HEK293 (cell line): ENCODE results near the gene ZNF280D.

Experiments
- CTCF ChIA-PET: fragments of 350-600 bp; formaldehyde crosslinking; extraction: SDS; loops from one replicate; lab custom pipeline; 2021; ENCODE audit warnings: antibody characterized with exemption; lab: Yijun Ruan, JAX
- POLR2A ChIA-PET: fragments of 300-600 bp; formaldehyde crosslinking; extraction: SDS; loops from one replicate; lab custom pipeline; 2020; ENCODE audit warnings: antibody characterized with exemption, inconsistent platforms; lab: Yijun Ruan, JAX
- H3K27ac ChIP-seq: fragments of 200-500 bp; sonication (Bioruptor generic); 2 replicates; pipeline ENCODE4 v1.5.1; 2014; ENCODE audit warnings: low read depth, low read length, control low read depth, inconsistent platforms; ENCODE audit errors: extremely low read depth
- H3K36me3 ChIP-seq, 2 experiments: fragments of 200-500 bp in 1 of 2; sonication (Bioruptor generic) in 1 of 2; 1 replicate in 1 of 2; 2 replicates in 1 of 2; pipeline ENCODE4 v1.5.1; 2014 to 2017; ENCODE audit warnings: inconsistent platforms in 2 of 2, low read length in 2 of 2; ENCODE audit not compliant: control insufficient read depth in 2 of 2, insufficient read depth in 1 of 2
- H3K4me1 ChIP-seq: fragments of 200-500 bp; sonication (Bioruptor generic); 2 replicates; pipeline ENCODE4 v1.5.1; 2014; ENCODE audit warnings: mild to moderate bottlenecking, low read length, inconsistent platforms; ENCODE audit not compliant: control insufficient read depth, insufficient read depth
- H3K4me3 ChIP-seq: 2 replicates; pipeline ENCODE4 v1.5.1; 2011; ENCODE audit warnings: low read depth, mild to moderate bottlenecking, control low read depth, low read length, moderate library complexity
- H3K9me3 ChIP-seq: fragments of 200-500 bp; sonication (Bioruptor generic); 2 replicates; pipeline ENCODE4 v1.5.1; 2014; ENCODE audit warnings: low read depth, low read length, inconsistent platforms; ENCODE audit not compliant: control insufficient read depth, insufficient read depth
- CTCF ChIP-seq: fragments of 450-650 bp; formaldehyde crosslinking; IDR thresholded peaks from 2 replicates; pipeline ENCODE4 v1.5.1; 2016; ENCODE audit warnings: missing biosample characterization, missing genetic modification characterization
- GFI1B ChIP-seq: fragments of 450-650 bp; formaldehyde crosslinking; IDR thresholded peaks from 2 replicates; pipeline ENCODE4 v1.5.1; 2016; ENCODE audit warnings: missing biosample characterization, missing genetic modification characterization
- GLIS1 ChIP-seq: fragments of 450-650 bp; formaldehyde crosslinking; IDR thresholded peaks from 2 replicates; pipeline ENCODE4 v1.5.1; 2016; ENCODE audit warnings: missing biosample characterization, missing genetic modification characterization
- PRDM10 ChIP-seq: fragments of 450-650 bp; formaldehyde crosslinking; IDR thresholded peaks from 2 replicates; pipeline ENCODE4 v1.5.1; 2016; ENCODE audit warnings: missing biosample characterization, missing genetic modification characterization
- SP2 ChIP-seq: fragments of 450-650 bp; formaldehyde crosslinking; IDR thresholded peaks from 2 replicates; pipeline ENCODE4 v1.5.1; 2016; ENCODE audit warnings: missing biosample characterization, missing genetic modification characterization
- ZNF155 ChIP-seq: fragments of 450-650 bp; formaldehyde crosslinking; IDR thresholded peaks from 2 replicates; pipeline ENCODE4 v1.5.1; 2016; ENCODE audit warnings: missing biosample characterization, missing genetic modification characterization
- ZNF239 ChIP-seq: fragments of 450-650 bp; formaldehyde crosslinking; IDR thresholded peaks from 2 replicates; pipeline ENCODE4 v1.5.1; 2016; ENCODE audit warnings: missing biosample characterization, missing genetic modification characterization
- ZNF280D ChIP-seq: fragments of 450-650 bp; formaldehyde crosslinking; IDR thresholded peaks from 2 replicates; pipeline ENCODE4 v1.5.1; 2016; ENCODE audit warnings: missing biosample characterization, missing genetic modification characterization
- ZNF423 ChIP-seq: fragments of 450-650 bp; formaldehyde crosslinking; IDR thresholded peaks from 2 replicates; pipeline ENCODE4 v1.5.1; 2016; ENCODE audit warnings: missing biosample characterization, missing genetic modification characterization
- ZNF510 ChIP-seq: fragments of 450-650 bp; formaldehyde crosslinking; IDR thresholded peaks from 2 replicates; pipeline ENCODE4 v1.5.1; 2018; ENCODE audit warnings: mild to moderate bottlenecking, missing genetic modification characterization, missing biosample characterization; ENCODE audit not compliant: insufficient replicate concordance
- ZNF549 ChIP-seq: fragments of 450-650 bp; IDR thresholded peaks from 2 replicates; pipeline ENCODE4 v1.5.1; 2018; ENCODE audit warnings: missing biosample characterization, missing genetic modification characterization, mild to moderate bottlenecking, inconsistent platforms, moderate library complexity
- ZNF560 ChIP-seq: fragments of 450-650 bp; formaldehyde crosslinking; IDR thresholded peaks from 2 replicates; pipeline ENCODE4 v1.5.1; 2017; ENCODE audit warnings: missing biosample characterization, missing genetic modification characterization, borderline replicate concordance

ZNF280D gene

GRCh38 chr15:56729561-56729960 is 3.7 kb downstream of the ZNF280D start:
- POLR2A ChIA-PET: no interaction called here
- H3K4me1 ChIP-seq: no peaks in the 10 kb centered on the region

More at GRCh38 chr15:56729561-56729960, 3.7 kb downstream of the ZNF280D start:
- H3K9me3 ChIP-seq: no peaks in the 10 kb centered on the region
- H3K27ac ChIP-seq: no peak overlapping the region
- CTCF ChIA-PET: interaction anchor here (0.7 kb wide), 1 partner anchor 757 kb away, joined by 3 read pairs; no protein-coding TSS in a partner anchor
- TF ChIP-seq ZNF549 (no peak), ZNF423 (no peak), GFI1B (tag by site-specific recombination) (no peak), CTCF (tag by site-specific recombination) (no peak), ZNF560 (no peak), SP2 (tag by site-specific recombination) (no peak), ZNF280D (tag by site-specific recombination) (no peak), GLIS1 (tag by site-specific recombination) (no peak), ZNF155 (tag by site-specific recombination) (no peak), ZNF510 (no peak), PRDM10 (tag by site-specific recombination) (no peak), ZNF239 (tag by site-specific recombination) (no peak)
- TF ChIP-seq, all 188 proteins: peak for 0
- Histone ChIP-seq H3K36me3 (peaks cover 0 to 5% of the 10 kb centered on the region in 2 experiments; a peak in 1 of 3 replicates), H3K4me3 (no peak overlapping the region)
